HK-2 (cell line): ENCODE data around the gene AGAP5.

Experiments
- DNase-seq: peaks from one replicate; pipeline ENCODE4 v3.0.0-alpha.2; 2018; ENCODE audit not compliant: unreplicated experiment

AGAP5 gene

GRCh38 chr10:73653701-73654100, 44.2 kb downstream of the AGAP5 start:
- no peak for DNase-seq

GRCh38 chr10:73653195-73653594, 44.7 kb downstream of the AGAP5 start:
- no peak for DNase-seq

GRCh38 chr10:73650537-73651331, 47.2 kb downstream of the AGAP5 start:
- DNase-seq: no peak

- DNase-seq: no peak
Observed at GRCh38 chr10:73649876-73650536, 47.9 kb downstream of the AGAP5 start.

GRCh38 chr10:73648975-73649829, 48.7 kb downstream of the AGAP5 start:
- peak; percentile 41 for DNase-seq

GRCh38 chr10:73647875-73648651, 49.8 kb downstream of the AGAP5 start:
- DNase-seq: no peak

- no peak for DNase-seq
Observed at GRCh38 chr10:73647211-73647874, 50.6 kb downstream of the AGAP5 start.

- DNase-seq: no peak
Observed at GRCh38 chr10:73646598-73647041, 51.3 kb downstream of the AGAP5 start.

GRCh38 chr10:73645251-73645650, 52.7 kb downstream of the AGAP5 start:
- no peak for DNase-seq

GRCh38 chr10:73644767-73645166, 53.1 kb downstream of the AGAP5 start:
- no peak for DNase-seq

- peak; percentile 62 for DNase-seq
Observed at GRCh38 chr10:73644015-73644743, 53.7 kb downstream of the AGAP5 start.

- DNase-seq: no peak
Observed at GRCh38 chr10:73643362-73643761, 54.5 kb downstream of the AGAP5 start.

GRCh38 chr10:73641328-73642060, 56.4 kb downstream of the AGAP5 start, which contains the start of gene MYOZ1:
Gene MYOZ1 (minus strand): TSS chr10:73641474. CDS start chr10:73640017, 1,457 bp downstream.
- DNase-seq: no peak

GRCh38 chr10:73639286-73639685, 58.6 kb downstream of the AGAP5 start:
- DNase-seq: no peak

- DNase-seq: no peak
Observed at GRCh38 chr10:73635781-73636180, 62.1 kb downstream of the AGAP5 start.

GRCh38 chr10:73634421-73634820, 63.5 kb downstream of the AGAP5 start:
- no peak for DNase-seq

- no peak for DNase-seq
Observed at GRCh38 chr10:73629165-73629564, 68.7 kb downstream of the AGAP5 start.

- DNase-seq: no peak
Observed at GRCh38 chr10:73628405-73628804, 69.5 kb downstream of the AGAP5 start.

GRCh38 chr10:73627300-73627699, 70.6 kb downstream of the AGAP5 start:
- DNase-seq: no peak
